OCI-LY1 (cell line): ENCODE results near the gene COMMD10.

Experiments used
- H2AFZ ChIP-seq: fragments of 200-600 bp; sonication (generic), shearing (Covaris generic); 2 replicates; pipeline ENCODE4 v1.6.0; 2014; ENCODE audit warnings: antibody characterized with exemption, mild to moderate bottlenecking, low read length
- H3F3A ChIP-seq: fragments of 200-600 bp; sonication (generic), shearing (Covaris generic); 2 replicates; pipeline ENCODE4 v1.6.0; 2014; ENCODE audit warnings: mild to moderate bottlenecking, antibody characterized with exemption, low read length, moderate library complexity; ENCODE audit not compliant: insufficient read depth
- H3K27ac ChIP-seq: fragments of 200-600 bp; sonication (generic); 2 replicates; pipeline ENCODE4 v1.5.1; 2014; ENCODE audit warnings: low read length, mixed run types, mild to moderate bottlenecking, low read depth; ENCODE audit not compliant: poor library complexity, severe bottlenecking
- H3K27me3 ChIP-seq: fragments of 200-600 bp; sonication (generic); 2 replicates; pipeline ENCODE4 v1.6.0; 2014; ENCODE audit warnings: antibody characterized with exemption, mild to moderate bottlenecking, low read length, moderate library complexity; ENCODE audit not compliant: insufficient read depth
- H3K36me3 ChIP-seq: fragments of 200-600 bp; sonication (generic); 2 replicates; pipeline ENCODE4 v1.6.1; 2014; ENCODE audit warnings: mild to moderate bottlenecking, antibody characterized with exemption, low read length, moderate library complexity, mixed read lengths; ENCODE audit not compliant: insufficient read depth
- H3K4me1 ChIP-seq: fragments of 200-600 bp; sonication (generic); 2 replicates; pipeline ENCODE4 v1.5.1; 2014; ENCODE audit warnings: mild to moderate bottlenecking, low read length, moderate library complexity; ENCODE audit not compliant: insufficient read depth, severe bottlenecking
- H3K4me2 ChIP-seq: fragments of 200-600 bp; sonication (generic), shearing (Covaris generic); 2 replicates; pipeline ENCODE4 v1.6.1; 2014; ENCODE audit warnings: low read length
- H3K4me3 ChIP-seq: fragments of 200-600 bp; sonication (generic); 2 replicates; pipeline ENCODE4 v1.5.1; 2014; ENCODE audit warnings: low read length, low read depth, mild to moderate bottlenecking, mixed read lengths; ENCODE audit not compliant: poor library complexity, severe bottlenecking
- H3K79me2 ChIP-seq: fragments of 200-600 bp; shearing (Covaris generic); 2 replicates; pipeline ENCODE4 v1.6.1; 2016; ENCODE audit warnings: mixed run types, low read length, mixed read lengths; ENCODE audit not compliant: insufficient read depth
- H3K9ac ChIP-seq: fragments of 200-600 bp; sonication (generic), shearing (Covaris generic); 2 replicates; pipeline ENCODE4 v1.6.1; 2014; ENCODE audit warnings: mild to moderate bottlenecking, low read length, mixed read lengths
- H3K9me2 ChIP-seq: fragments of 200-600 bp; sonication (generic), shearing (Covaris generic); 2 replicates; pipeline ENCODE4 v1.6.1; 2014; ENCODE audit warnings: low read depth, mild to moderate bottlenecking, low read length, mixed read lengths
- H3K9me3 ChIP-seq: fragments of 200-600 bp; shearing (Covaris generic); 2 replicates; pipeline ENCODE4 v1.6.1; 2014; ENCODE audit warnings: low read length, mixed read lengths
- H4K20me1 ChIP-seq: fragments of 200-600 bp; sonication (generic), shearing (Covaris generic); 2 replicates; pipeline ENCODE4 v1.6.0; 2016; ENCODE audit warnings: mild to moderate bottlenecking, low read length; ENCODE audit not compliant: insufficient read depth
- EZH2 ChIP-seq: fragments of 200-600 bp; sonication (generic), shearing (Covaris generic); IDR thresholded peaks from 2 replicates; pipeline ENCODE4 v1.8.0; 2017; ENCODE audit warnings: borderline replicate concordance, mixed run types, mild to moderate bottlenecking, antibody characterized with exemption, low read length, moderate library complexity, mixed read lengths
- TF ChIP-seq, protein P1 (sequence below): fragments of 200-600 bp; sonication (generic), shearing (Covaris generic); IDR thresholded peaks from 2 replicates; pipeline ENCODE4 v1.5.1; 2017; ENCODE audit warnings: mild to moderate bottlenecking, antibody characterized with exemption, low read length, moderate library complexity, mixed read lengths

The COMMD10 gene

DNA sequence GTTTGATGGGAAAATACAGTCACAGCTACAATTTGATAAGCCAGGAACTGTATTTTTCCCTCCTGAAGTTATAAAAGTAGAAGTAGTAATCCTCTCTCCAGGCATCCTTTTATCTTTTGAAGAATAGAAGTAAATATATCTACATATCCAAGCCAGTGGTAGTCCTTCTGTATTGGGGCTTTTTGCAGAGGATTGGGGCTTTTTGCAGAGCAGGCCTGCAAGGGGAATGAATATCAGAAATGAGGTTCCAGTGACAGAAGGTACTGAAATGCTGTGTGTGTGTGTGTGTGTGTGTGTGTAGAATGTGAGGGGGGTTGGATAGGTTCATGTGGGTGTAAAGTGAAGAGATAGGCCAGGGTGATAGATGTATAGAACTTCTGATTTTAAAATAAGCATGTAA lies 127.4 kb downstream of the COMMD10 start:
- TF ChIP-seq, protein P1, sequence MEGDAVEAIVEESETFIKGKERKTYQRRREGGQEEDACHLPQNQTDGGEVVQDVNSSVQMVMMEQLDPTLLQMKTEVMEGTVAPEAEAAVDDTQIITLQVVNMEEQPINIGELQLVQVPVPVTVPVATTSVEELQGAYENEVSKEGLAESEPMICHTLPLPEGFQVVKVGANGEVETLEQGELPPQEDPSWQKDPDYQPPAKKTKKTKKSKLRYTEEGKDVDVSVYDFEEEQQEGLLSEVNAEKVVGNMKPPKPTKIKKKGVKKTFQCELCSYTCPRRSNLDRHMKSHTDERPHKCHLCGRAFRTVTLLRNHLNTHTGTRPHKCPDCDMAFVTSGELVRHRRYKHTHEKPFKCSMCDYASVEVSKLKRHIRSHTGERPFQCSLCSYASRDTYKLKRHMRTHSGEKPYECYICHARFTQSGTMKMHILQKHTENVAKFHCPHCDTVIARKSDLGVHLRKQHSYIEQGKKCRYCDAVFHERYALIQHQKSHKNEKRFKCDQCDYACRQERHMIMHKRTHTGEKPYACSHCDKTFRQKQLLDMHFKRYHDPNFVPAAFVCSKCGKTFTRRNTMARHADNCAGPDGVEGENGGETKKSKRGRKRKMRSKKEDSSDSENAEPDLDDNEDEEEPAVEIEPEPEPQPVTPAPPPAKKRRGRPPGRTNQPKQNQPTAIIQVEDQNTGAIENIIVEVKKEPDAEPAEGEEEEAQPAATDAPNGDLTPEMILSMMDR: no peak
- TF ChIP-seq EZH2: no peak
- Histone ChIP-seq H2AFZ (no peak overlapping the region), H3K4me1 (no peaks in the 10 kb centered on the region), H3K9me2 (no peaks in the 10 kb centered on the region), H3F3A (no peaks in the 10 kb centered on the region), H3K9ac (no peak overlapping the region), H3K9me3 (no peaks in the 10 kb centered on the region), H3K4me3 (no peak overlapping the region), H4K20me1 (no peaks in the 10 kb centered on the region), H3K4me2 (no peak overlapping the region), H3K36me3 (no peaks in the 10 kb centered on the region), H3K27ac (no peak overlapping the region), H3K79me2 (no peaks in the 10 kb centered on the region), H3K27me3 (no peaks in the 10 kb centered on the region)

DNA sequence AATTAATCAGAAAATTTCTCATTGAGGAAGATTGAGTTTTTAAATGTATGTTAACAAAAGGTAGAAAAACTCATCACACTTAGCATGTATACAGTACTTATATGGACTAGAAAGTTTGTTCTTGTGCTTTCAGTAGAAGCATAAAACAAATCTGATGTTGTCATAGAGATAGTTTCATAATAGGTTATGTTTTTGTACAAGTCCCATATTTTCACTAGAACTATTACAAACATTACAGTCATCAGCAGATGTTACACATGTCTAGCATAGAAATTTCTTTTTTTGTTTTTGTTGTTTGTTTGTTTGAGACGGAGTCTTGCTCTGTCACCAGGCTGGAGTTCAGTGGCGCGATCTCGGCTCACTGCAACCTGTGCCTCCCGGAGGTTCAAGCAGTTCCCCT lies 131.4 kb downstream of the COMMD10 start:
- H3K27me3 ChIP-seq: no peaks in the 10 kb centered on the region
- H3F3A ChIP-seq: no peaks in the 10 kb centered on the region
- no peak overlapping the region for H2AFZ ChIP-seq
- no peaks in the 10 kb centered on the region for H3K9me3 ChIP-seq
- H3K36me3 ChIP-seq: no peaks in the 10 kb centered on the region
- no peak overlapping the region for H3K27ac ChIP-seq
- H3K9me2 ChIP-seq: no peaks in the 10 kb centered on the region
- H3K4me2 ChIP-seq: no peak overlapping the region
- H3K4me3 ChIP-seq: no peak overlapping the region
- H3K79me2 ChIP-seq: no peaks in the 10 kb centered on the region
- TF ChIP-seq, protein P1: no peak
- TF ChIP-seq EZH2: no peak
- H3K4me1 ChIP-seq: no peaks in the 10 kb centered on the region
- no peaks in the 10 kb centered on the region for H4K20me1 ChIP-seq
- no peak overlapping the region for H3K9ac ChIP-seq

DNA sequence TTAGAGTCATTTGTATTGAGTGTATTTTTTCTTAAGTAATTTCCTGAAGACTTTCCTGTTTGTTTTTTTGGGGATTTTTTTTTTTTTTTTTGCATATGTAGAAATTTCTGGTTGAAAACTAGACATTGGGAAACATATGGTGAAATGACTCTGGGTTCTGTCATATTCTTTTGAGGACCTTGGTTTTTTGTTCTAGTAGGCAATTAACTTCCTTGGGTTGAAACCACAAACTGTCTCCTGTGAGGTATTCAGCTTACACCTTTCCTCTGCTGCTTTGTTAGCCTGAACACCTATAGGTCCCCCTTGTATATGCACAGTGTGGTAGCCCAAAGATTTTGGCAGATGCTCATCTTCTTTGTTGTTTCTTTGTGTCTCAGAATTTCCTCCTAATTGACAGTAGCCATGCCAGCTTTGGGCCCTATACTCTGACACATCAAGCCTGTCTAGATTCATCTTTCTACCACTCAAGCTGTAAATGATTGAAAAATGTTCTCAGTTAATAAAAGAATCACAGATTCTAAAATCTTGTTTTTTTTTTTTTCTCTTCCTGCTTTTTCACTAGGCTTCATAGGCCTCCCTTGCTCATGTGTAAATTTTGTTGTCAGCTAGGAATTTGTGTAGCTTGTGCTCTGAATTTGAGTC lies 140.6 kb downstream of the COMMD10 start:
- H3K9me3 ChIP-seq: no peaks in the 10 kb centered on the region
- no peaks in the 10 kb centered on the region for H3K9me2 ChIP-seq
- H3K4me3 ChIP-seq: no peak overlapping the region
- no peaks in the 10 kb centered on the region for H3K27me3 ChIP-seq
- H3K27ac ChIP-seq: no peak overlapping the region
- no peaks in the 10 kb centered on the region for H3K79me2 ChIP-seq
- H2AFZ ChIP-seq: no peak overlapping the region
- no peak for TF ChIP-seq EZH2
- TF ChIP-seq, protein P1: no peak
- H4K20me1 ChIP-seq: no peaks in the 10 kb centered on the region
- no peaks in the 10 kb centered on the region for H3K36me3 ChIP-seq
- no peaks in the 10 kb centered on the region for H3F3A ChIP-seq
- no peak overlapping the region for H3K4me2 ChIP-seq
- peaks cover 7% of the 10 kb centered on the region for H3K4me1 ChIP-seq
- H3K9ac ChIP-seq: no peak overlapping the region
